HCT116 (cell line): Measurements from ENCODE around the gene GYPE. TPM values are rescaled to one million over a fixed set of nuclear protein-coding genes. Genes with fewer than 3 reads are reported as not detected.
"Not testable (repeated sequence)": the region's sequence is repeated elsewhere in the genome, so short reads cannot be mapped to it uniquely, and the experiment has no call there.

ENCODE experiments used
- ATAC-seq: fragments of 200-7000 bp; cut with Tn5 transposase; 2 replicates; pipeline ENCODE4 v1.9.1; 2020; ENCODE audit warnings: mild to moderate bottlenecking, moderate library complexity
- BruUV-seq: library from RNA; stranded (reverse); fragments of 400-500 nt; replicated peaks from 2 replicates; lab custom pipeline; 2021; lab: Mats Ljungman, UMichigan
- CTCF ChIA-PET: fragments of 300-600 bp; sonication (Branson Sonifier 250); formaldehyde crosslinking; loops from one replicate; lab custom pipeline; 2021; ENCODE audit warnings: antibody characterized with exemption; lab: Charles Lee
- POLR2A ChIA-PET: fragments of 300-600, 350-600 bp; sonication (Branson Sonifier 250); formaldehyde crosslinking; loops from one replicate; lab custom pipeline; 2021; ENCODE audit warnings: antibody characterized with exemption; lab: Charles Lee
- RAD21 ChIA-PET, 2 experiments: fragments of 300-600 bp; sonication (Branson Sonifier 250); formaldehyde crosslinking; loops; one replicate each; lab custom pipeline; 2023; ENCODE audit warnings: low total read pairs in 2 of 2; ENCODE audit not compliant: uncharacterized antibody in 2 of 2, unreplicated experiment in 2 of 2, low non-redundant PET in 1 of 2; lab: Charles Lee
- DNase-seq: peaks from one replicate; pipeline ENCODE4 v3.0.0-alpha.2; 2010; ENCODE audit warnings: low read depth, low spot score
- H2AFZ ChIP-seq: fragments of 200-600 bp; shearing (Covaris generic), sonication (generic); 2 replicates; pipeline ENCODE4 v1.6.1; 2017; ENCODE audit warnings: low read depth, mixed run types, mixed read lengths, antibody characterized with exemption, low read length; ENCODE audit not compliant: poor library complexity, severe bottlenecking
- H3K27ac ChIP-seq: 2 replicates; pipeline ENCODE4 v1.5.1; 2012; ENCODE audit warnings: low read depth, low read length
- H3K27me3 ChIP-seq: fragments of 200-600 bp; sonication (generic); 2 replicates; pipeline ENCODE4 v1.6.1; 2016; ENCODE audit warnings: mixed run types, low read length, mixed read lengths; ENCODE audit not compliant: insufficient read depth
- H3K36me3 ChIP-seq, 2 experiments: fragments of 200-500 bp in 1 of 2; fragments of 200-600 bp in 1 of 2; sonication (Bioruptor generic) in 1 of 2; sonication (generic) in 1 of 2; 2 replicates each; pipeline versions ENCODE4 v1.5.1 to v1.6.1; 2014 to 2016; ENCODE audit warnings: low read length in 2 of 2, inconsistent platforms in 1 of 2, mixed read lengths in 1 of 2, mixed run types in 1 of 2; ENCODE audit not compliant: insufficient read depth in 2 of 2, control insufficient read depth in 1 of 2
- H3K4me1 ChIP-seq, 2 experiments: fragments of 200-600 bp in 1 of 2; sonication (generic) in 1 of 2; 2 replicates each; pipeline versions ENCODE4 v1.5.1 to v1.6.1; 2012 to 2017; ENCODE audit warnings: low read length in 2 of 2, inconsistent platforms in 1 of 2, mild to moderate bottlenecking in 1 of 2, mixed read lengths in 1 of 2, mixed run types in 1 of 2, moderate library complexity in 1 of 2; ENCODE audit not compliant: insufficient read depth in 2 of 2, control insufficient read depth in 1 of 2
- H3K4me2 ChIP-seq: fragments of 200-600 bp; sonication (generic); 2 replicates; pipeline ENCODE4 v1.6.1; 2017; ENCODE audit warnings: mixed run types, low read length, mixed read lengths
- H3K4me3 ChIP-seq, 2 experiments: fragments of 200-600 bp in 1 of 2; sonication (generic) in 1 of 2; replicated peaks in 1 of 2; 2 replicates each; pipeline ENCODE4 v1.5.1; 2011 to 2016; ENCODE audit warnings: low read length in 2 of 2, control low read depth in 1 of 2, low read depth in 1 of 2, mild to moderate bottlenecking in 1 of 2, mixed read lengths in 1 of 2, mixed run types in 1 of 2
- H3K79me2 ChIP-seq: fragments of 200-600 bp; sonication (generic); 2 replicates; pipeline ENCODE4 v1.6.1; 2017; ENCODE audit warnings: mild to moderate bottlenecking, mixed run types, low read length, moderate library complexity, mixed read lengths; ENCODE audit not compliant: insufficient read depth
- H3K9ac ChIP-seq: fragments of 200-600 bp; sonication (generic); 2 replicates; pipeline ENCODE4 v1.6.1; 2016; ENCODE audit warnings: low read length, mixed read lengths
- H3K9me2 ChIP-seq: fragments of 200-600 bp; sonication (generic), shearing (Covaris generic); 2 replicates; pipeline ENCODE4 v1.6.1; 2017; ENCODE audit warnings: mixed run types, mild to moderate bottlenecking, moderate library complexity; ENCODE audit not compliant: insufficient read depth
- H3K9me3 ChIP-seq, 2 experiments: fragments of 200-500 bp in 1 of 2; fragments of 200-600 bp in 1 of 2; sonication (Bioruptor generic) in 1 of 2; sonication (generic) in 1 of 2; 2 replicates each; pipeline ENCODE4 v1.6.1; 2014 to 2017; ENCODE audit warnings: low read length in 2 of 2, mixed read lengths in 2 of 2, inconsistent platforms in 1 of 2, low read depth in 1 of 2, mild to moderate bottlenecking in 1 of 2, mixed run types in 1 of 2, moderate library complexity in 1 of 2; ENCODE audit not compliant: control insufficient read depth in 1 of 2, insufficient read depth in 1 of 2
- H4K20me1 ChIP-seq: fragments of 200-600 bp; sonication (generic), shearing (Covaris generic); 2 replicates; pipeline ENCODE4 v1.6.1; 2017; ENCODE audit warnings: mixed run types, mild to moderate bottlenecking, moderate library complexity; ENCODE audit not compliant: insufficient read depth
- ELF1 ChIP-seq: IDR thresholded peaks from 2 replicates; pipeline ENCODE4 v1.6.1; 2012; ENCODE audit warnings: low read depth, borderline replicate concordance
- intact Hi-C: fragments of 100-400 bp; cut with micrococcal nuclease; formaldehyde crosslinking; loops from 2 replicates; pipeline ENCODE4 v1.10.0; 2022
- total RNA-seq: library from RNA; stranded (reverse); gene quantifications from one replicate; pipeline ENCODE4 v1.2.1, GENCODE V29; 2021; ENCODE audit not compliant: unreplicated experiment

Gene GYPE
- total RNA-seq, 1 experiment from 2014 or later: not detected

DNA sequence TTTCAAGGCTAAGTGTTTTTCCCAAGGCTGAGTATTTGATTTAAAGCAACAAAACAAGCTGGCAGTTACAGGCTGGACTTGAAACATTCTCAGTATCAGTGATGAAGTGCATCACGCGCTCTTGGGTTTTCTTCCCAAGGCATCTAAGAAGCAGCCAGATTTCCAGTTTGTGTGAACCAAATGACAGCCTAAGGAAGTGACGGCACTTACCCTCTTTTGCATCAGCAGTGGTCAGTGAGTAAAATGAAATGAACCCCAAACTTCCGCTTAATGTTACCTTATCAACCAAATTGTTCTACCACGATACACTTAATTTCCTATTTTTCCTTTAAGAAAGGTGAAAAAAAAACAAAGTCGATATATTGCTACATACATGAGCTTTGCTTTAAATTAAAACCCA, 15.8 kb upstream of the GYPE start:
- DNase-seq (no peak), ATAC-seq (no peak)
- Histone ChIP-seq H2AFZ (no peak overlapping the region), H3K4me1 (no peaks in the 10 kb centered on the region), H3K9me2 (no peaks in the 10 kb centered on the region), H3K4me3 (no peak overlapping the region), H3K36me3 (no peaks in the 10 kb centered on the region), H3K27ac (no peak overlapping the region), H3K9me3 (no peaks in the 10 kb centered on the region), H3K4me2 (no peak overlapping the region), H3K79me2 (no peaks in the 10 kb centered on the region), H3K9ac (no peak overlapping the region), H4K20me1 (no peaks in the 10 kb centered on the region), H3K27me3 (no peaks in the 10 kb centered on the region)
- no TSS peak for BruUV-seq
- no peak for TF ChIP-seq ELF1
- intact Hi-C loops: no loop called here
- ChIA-PET CTCF (no interaction called here), POLR2A (no interaction called here), RAD21 (no interaction called here)

DNA sequence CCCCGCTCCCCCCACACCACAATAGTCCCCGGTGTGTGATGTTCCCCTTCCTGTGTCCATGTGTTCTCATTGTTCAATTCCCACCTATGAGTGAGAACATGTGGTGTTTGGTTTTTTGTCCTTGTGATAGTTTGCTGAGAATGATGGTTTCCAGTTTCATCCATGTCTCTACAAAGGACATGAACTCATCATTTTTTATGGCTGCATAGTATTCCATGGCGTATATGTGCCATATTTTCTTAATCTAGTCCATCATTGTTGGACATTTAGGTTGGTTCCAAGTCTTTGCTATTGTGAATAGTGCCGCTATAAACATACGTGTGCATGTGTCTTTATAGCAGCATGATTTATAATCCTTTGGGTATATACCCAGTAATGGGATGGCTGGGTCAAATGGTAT, 11.1 kb upstream of the GYPE start:
- POLR2A ChIA-PET, H4K20me1 ChIP-seq, H3K4me1 ChIP-seq, H3K4me3 ChIP-seq, H3K4me2 ChIP-seq, H2AFZ ChIP-seq, H3K27ac ChIP-seq, H3K9me3 ChIP-seq, H3K36me3 ChIP-seq, H3K27me3 ChIP-seq, H3K9ac ChIP-seq, ATAC-seq, CTCF ChIA-PET, intact Hi-C loops, H3K9me2 ChIP-seq, BruUV-seq, RAD21 ChIA-PET, H3K79me2 ChIP-seq, DNase-seq: not testable (repeated sequence)

DNA sequence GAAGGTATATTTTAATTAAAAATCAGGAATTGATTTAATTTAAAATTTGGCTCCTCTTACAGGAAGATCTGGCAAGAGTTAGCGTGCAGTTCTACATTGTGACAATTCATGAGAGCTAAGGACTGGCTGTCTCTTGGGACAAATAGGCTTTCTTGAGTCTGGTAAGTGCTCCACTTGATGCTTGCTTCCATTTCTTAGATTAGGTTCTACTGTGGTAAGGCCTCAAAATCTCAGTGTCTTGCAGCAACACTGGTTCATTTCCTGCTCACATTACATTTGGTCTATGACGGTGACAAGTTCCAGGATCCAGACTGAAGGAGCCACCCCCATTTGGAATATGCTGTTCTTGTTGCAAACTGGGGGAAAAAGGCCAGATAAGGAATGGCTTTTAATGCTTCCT, 7.1 kb upstream of the GYPE start:
- ATAC-seq, H3K9me2 ChIP-seq, H3K4me1 ChIP-seq, POLR2A ChIA-PET, H2AFZ ChIP-seq, H3K9ac ChIP-seq, H3K4me3 ChIP-seq, H4K20me1 ChIP-seq, H3K27ac ChIP-seq, H3K79me2 ChIP-seq, BruUV-seq, H3K4me2 ChIP-seq, intact Hi-C loops, H3K36me3 ChIP-seq, DNase-seq, H3K9me3 ChIP-seq, RAD21 ChIA-PET, H3K27me3 ChIP-seq, CTCF ChIA-PET: not testable (repeated sequence)

DNA sequence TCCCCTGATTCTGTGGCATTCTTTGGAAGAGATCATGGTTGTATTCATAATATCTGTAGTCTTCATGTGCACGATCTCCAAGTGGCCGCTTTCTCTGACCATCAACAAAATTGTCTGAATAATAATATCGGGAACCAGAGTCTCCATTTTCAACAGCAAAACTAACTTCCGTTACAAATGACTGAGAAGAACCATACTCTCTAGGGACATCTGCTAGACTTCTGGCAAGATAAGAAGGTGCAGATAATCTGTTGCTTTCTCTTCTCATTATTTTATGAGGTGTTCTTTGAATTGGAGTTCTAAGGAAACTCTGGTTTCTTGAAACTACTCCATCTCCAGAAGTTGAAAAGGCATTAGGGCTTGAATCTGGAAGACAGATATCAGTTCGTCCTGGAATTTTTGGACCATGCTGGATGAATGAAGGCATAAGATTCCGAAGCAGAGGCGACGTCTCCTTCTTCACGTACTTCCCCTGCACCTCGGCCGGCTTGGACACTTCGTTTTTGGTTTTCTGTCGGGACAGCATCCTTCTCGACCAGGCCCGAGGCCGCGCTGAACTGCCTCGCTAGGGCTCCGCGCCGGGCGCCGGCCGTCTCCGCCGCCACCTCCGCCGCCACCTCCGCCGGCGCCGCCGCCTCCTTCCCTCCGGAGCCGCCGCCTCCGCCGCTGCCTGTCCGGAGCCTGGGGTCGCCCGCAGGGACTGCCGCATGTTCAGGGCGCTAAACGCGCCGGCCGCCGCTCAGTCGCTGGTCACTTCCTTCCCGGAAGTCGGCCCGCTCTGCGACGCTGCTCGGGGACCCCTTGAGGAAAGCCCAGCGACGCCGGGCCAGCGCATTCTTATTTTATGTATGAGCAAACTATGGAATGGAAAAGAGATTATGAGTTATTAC, 6.4 kb upstream of the GYPE start:
- CTCF ChIA-PET, H3K36me3 ChIP-seq, H3K79me2 ChIP-seq, H4K20me1 ChIP-seq, H3K9me2 ChIP-seq, RAD21 ChIA-PET, BruUV-seq, H3K4me3 ChIP-seq, H3K4me2 ChIP-seq, H3K27ac ChIP-seq, intact Hi-C loops, H3K4me1 ChIP-seq, DNase-seq, POLR2A ChIA-PET, ATAC-seq, H3K9me3 ChIP-seq, H3K9ac ChIP-seq, H3K27me3 ChIP-seq, H2AFZ ChIP-seq: not testable (repeated sequence)
